22Rv1 (cell line): Measurements from ENCODE around the gene PTPRC.

Experiments used
- ZFX ChIP-seq: fragments of 450-650 bp; IDR thresholded peaks from 2 replicates; pipeline ENCODE4 v1.6.1; 2017; ENCODE audit warnings: antibody characterized with exemption, borderline replicate concordance
- TF ChIP-seq, protein P1 (sequence below): fragments of 450-650 bp; IDR thresholded peaks from 2 replicates; pipeline ENCODE4 v1.5.1; 2017; ENCODE audit warnings: mild to moderate bottlenecking

DNA sequence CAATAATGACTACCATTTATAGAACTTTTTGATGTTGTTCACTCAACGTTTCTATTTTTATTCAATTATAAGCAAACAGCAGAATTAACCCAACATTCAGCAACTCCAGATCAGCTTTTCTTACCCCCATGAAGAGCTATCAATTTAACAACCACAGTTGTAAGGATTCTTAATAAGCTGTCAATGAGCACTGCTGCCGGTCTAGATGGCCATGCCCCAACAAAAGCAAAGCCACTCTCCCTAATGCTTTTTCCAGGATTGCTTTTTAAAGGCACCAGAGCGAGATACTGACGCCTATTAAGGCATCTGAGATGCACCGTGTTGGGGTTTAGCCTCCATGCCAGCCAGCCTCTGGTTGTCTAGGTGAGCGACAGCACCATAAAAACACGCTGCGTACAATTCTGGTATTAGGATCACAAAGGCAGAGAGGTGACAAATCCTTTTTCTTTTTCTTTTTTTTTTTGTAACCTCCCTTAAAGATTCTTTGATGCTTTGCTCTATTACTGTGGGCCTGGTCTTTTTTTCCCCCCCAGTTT, 39.5 kb downstream of the PTPRC start:
- TF ChIP-seq, protein P1, sequence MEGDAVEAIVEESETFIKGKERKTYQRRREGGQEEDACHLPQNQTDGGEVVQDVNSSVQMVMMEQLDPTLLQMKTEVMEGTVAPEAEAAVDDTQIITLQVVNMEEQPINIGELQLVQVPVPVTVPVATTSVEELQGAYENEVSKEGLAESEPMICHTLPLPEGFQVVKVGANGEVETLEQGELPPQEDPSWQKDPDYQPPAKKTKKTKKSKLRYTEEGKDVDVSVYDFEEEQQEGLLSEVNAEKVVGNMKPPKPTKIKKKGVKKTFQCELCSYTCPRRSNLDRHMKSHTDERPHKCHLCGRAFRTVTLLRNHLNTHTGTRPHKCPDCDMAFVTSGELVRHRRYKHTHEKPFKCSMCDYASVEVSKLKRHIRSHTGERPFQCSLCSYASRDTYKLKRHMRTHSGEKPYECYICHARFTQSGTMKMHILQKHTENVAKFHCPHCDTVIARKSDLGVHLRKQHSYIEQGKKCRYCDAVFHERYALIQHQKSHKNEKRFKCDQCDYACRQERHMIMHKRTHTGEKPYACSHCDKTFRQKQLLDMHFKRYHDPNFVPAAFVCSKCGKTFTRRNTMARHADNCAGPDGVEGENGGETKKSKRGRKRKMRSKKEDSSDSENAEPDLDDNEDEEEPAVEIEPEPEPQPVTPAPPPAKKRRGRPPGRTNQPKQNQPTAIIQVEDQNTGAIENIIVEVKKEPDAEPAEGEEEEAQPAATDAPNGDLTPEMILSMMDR, result no peak
- no peak for TF ChIP-seq ZFX
